Stimulated activated CD4-positive, alpha-beta T cell treated with anti-CD3 and anti-CD28 coated beads, Interleukin-1b, Interleukin-23, amount 100 ng/mL, for 1 hour (primary cell): Measurements from ENCODE around the gene ACOT11.

Source experiments
- DNase-seq, 2 donors: peaks; one replicate each; pipeline ENCODE4 v3.0.0-alpha.2; 2020; ENCODE audit warnings: low read depth in 2 of 2

ACOT11 gene

DNA sequence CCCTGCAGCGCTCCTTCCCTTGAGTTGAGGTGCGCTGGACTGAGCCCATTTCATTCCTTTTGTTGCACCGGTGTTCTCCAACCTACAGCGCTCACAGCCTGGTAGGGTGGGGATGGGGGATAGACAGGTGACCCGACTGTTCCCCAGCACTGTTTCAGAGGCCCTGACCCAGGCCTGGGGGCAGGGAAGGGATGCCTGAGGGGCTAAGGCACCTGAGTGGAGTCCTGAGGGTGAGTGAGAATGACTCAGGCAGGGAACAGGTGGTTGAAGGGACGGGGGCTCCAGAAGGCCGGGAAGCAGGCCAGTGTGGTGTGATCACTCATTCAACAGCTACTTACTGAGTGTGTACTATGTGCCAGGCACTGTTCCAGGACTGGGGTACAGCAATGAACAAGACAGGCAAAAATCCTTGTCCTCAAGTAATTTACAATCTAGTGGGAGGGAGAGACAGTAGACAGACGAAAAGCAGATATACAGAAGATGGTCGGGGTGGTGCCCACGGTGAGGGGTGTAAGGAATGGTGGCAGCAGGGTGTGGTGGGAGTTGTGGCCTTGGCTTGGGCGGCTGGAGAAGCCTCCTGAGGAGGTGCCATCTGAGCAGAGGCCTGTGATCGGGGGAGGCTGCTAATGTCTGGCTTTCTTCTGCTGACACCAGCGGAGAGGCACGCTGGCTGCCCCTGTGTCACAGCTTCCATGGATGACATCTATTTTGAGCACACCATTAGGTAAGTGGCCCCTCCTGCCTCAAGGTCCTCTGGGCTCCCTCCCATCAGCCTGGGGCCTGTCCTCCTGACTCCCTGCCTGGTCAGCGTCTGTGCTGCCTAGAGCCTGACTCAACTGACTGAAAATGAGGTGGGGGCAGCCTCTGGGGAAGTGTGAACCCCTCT is 37.4 kb downstream of the ACOT11 start:
- DNase-seq = no peak

DNA sequence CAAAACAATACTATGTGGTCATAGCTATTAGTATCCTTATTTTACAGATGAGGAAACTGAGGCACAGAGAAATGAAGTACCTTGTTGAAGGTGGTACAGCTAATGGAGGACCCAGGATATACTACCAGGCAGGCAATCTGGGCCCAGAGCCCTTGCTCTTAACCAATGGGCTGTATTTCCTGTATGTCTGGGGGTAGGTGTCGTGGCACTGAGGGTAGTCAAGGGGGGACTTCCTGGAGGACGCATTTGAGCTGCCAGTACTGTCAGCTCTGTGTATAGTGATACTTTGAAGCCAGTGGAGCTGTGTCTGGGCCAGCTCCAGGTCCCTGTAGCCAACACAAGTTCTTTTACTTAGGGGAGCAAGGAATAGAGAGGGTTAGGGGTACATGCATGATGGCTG is 40.3 kb downstream of the ACOT11 start:
- DNase-seq = no peak

DNA sequence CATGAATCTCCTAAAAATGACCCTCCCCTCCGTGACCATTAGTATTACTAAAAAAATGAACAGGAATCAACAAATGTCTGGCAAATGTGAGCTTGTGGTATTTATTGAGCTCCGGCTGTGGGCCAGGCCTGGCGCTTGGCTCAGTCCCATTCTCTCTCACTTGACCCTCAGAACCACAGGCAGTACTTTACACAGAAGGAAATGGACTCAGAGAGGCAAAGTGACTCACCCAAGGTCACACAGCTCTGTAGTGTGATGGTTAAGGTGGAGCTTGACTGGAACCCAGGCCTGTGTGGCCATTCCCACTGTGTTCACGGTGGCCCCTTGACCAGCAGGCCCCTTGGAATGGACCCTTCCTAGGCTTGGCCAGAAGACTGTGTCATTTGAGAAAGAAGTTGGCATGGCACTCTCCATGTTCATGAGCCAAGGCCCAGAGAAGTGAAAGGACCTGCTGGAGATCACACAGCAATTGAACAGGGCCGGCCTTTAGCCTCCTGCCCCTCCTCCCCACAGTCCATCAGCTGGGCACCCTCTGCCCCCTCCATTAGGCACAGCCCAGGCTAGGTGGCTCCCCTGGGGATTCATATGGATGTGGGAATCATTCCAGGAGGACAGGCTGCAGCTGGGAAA is 43.2 kb downstream of the ACOT11 start:
- DNase-seq = no peak

DNA sequence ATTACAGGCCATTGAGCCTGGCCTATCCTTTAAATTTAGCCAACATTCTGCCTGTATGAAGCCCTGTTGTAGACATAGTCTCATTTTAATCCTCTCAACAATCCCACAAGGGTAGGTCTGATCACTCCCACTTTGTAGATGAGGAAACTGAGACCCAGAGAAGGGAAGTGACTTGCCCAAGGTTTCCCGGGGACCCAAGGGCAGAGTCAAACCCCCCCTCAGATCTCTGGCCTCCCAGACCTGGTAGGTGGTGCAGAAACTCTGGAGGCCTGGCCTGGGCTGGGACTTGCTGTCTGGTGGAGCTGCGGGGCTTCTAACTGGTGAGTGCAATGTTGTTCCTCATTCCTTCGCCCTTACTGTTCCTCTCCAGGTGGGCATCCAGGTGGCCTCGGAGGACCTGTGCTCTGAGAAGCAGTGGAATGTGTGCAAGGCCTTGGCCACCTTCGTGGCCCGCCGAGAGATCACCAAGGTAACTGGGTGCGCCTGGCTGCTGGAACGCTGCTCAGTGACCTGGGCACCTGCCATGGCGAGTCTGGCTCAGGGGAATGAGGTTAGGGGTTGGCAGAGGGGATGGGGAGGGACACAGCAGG is 45.6 kb downstream of the ACOT11 start:
- no peak for DNase-seq

DNA sequence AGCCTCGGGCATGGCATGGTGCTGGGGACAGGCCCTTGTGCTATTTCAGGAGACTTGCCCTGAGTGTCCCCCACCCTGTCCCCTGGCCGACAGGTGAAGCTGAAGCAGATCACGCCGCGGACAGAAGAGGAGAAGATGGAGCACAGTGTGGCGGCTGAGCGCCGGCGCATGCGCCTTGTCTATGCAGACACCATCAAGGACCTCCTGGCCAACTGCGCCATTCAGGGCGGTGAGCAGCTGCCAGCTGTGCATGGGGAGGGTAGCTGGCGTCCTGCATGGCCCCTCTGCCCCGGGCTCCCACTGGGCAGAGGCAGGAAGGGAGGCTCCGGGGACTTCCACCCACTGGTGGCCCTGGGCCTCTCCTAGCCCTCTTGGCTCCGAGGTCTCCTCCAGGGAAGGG is 46.4 kb downstream of the ACOT11 start:
- no peak for DNase-seq

DNA sequence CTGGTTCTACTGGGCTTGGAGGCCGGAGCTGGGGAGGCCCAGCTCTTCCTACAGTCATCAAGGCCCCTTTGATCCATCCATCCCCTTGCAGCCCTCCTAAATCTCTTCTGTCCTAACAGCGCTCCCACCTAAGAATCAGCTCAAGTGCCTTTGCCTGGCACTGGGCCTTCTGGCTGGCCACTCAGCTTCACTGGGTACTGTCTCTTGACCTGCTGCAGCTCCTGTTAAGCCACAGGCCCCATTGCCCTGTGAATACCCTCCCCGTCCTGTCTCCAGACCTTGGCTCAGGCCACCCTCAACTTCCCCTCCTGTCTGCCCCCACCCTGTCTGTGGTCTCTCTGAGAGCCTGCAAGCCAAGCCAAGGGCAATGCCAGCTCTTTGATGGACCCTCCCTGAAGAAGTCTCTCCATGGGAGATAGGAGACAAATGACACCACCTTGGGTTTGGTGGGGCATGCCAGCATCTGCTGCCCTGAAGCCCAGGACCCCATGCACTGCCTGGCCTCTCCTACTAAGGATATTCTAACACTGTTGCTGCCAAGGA is 48.0 kb downstream of the ACOT11 start:
- DNase-seq = no peak

DNA sequence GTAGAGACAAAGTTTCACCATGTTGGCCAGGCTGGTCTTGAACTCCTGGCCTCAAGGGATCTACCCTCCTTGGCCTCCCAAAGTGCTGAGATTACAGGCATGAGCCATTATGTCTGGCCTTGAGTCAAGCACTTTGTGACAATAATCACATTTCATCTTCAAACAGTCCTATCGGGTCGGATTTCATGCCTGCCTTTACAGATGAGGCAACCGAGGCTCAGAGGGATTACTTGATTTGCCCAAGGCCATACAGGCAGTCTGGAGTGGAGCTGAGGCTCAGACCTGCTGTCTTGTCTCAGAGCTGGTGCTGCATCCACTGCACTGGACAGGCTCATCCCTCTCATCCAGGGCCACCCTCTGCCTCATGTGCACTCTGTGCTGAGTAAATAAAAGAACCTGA is 48.7 kb downstream of the ACOT11 start:
- DNase-seq = no peak

DNA sequence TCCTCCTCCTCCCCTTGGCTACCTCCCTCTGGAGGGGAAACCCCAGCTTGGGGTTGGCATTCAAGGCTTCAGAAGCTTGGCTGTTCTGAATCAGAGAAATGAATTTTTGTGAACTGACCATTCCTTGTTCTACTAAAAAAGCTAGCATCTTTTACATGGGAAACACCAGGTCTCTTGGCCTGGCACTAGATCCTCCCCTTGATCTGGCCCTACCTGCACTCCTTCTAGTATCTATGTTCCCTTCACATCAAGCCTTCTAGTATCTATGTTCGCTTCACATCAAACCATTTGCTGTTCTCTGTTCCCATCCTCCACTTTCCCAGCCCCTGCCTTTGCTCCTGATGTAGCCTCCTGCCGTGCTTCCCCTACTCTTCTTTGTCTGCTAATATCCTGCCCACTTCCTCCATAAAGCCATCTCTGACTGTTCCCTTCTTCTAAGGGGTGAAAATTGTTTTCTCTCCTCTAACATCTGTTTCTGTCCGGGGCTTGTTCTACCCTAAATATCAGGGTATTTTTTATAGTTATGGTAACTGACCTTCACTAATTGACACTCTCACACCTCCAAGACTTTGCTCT is 49.5 kb downstream of the ACOT11 start:
- DNase-seq = no peak

DNA sequence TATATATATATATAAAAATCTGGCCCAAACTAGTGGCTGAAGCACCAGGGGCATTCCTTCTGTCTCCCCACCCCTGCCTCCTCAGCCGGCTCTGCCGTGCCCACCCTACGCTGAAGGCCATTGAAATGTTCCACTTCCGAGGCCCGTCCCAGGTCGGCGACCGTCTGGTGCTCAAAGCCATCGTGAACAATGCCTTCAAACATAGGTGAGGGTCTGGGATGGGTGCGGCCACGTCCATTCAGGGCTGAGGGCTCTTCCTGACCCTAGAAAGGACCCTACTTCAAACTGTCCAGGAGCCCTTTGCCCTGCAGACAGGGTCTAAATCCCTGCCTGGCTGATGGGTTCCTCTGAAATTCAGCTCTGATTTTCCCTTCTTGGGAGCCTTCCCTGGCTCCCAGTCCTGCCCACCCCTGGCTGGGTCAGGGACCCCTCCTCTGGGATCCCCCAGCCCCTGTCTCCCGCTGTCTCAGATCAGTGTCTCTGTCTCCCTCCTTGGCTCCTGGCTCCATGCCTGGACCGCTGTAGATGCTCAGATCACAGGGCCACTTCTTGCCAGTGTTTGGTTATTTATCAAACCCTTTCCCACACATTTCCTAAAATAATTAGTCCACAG is 51.3 kb downstream of the ACOT11 start:
- no peak for DNase-seq

DNA sequence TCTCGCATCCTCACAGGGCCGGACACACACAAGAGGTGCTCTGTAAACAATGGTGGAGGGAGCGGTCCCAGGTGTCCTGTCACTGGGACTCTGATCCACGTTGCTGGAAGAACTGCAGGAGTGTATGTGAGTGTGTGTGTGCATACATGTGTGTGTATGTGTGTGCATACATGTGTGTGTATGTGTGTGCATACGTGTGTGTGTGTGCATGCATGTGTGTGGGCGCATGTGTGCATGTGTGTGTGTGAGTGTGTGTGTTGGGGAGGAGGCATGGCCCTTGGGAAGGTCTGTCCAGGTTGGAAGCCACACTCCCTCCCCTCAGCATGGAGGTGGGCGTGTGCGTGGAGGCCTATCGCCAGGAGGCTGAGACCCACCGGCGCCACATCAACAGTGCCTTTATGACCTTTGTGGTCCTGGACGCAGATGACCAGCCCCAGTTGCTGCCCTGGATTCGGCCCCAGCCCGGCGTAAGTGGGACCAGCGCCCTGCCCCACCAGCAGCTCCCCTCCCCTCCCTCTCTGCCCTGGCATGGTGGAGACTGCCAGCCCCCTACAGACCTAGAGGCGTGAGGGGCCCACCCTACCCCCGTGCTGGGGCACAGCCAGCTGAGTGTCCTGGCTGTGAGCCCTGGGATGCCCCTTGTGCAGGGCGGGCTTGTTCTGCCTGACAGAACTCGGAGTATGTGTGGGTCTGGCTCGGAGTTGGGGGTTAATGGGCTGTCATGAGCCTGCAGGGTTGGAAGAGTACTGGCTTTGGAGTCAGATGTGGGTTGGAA is 53.1 kb downstream of the ACOT11 start:
- DNase-seq = no peak

DNA sequence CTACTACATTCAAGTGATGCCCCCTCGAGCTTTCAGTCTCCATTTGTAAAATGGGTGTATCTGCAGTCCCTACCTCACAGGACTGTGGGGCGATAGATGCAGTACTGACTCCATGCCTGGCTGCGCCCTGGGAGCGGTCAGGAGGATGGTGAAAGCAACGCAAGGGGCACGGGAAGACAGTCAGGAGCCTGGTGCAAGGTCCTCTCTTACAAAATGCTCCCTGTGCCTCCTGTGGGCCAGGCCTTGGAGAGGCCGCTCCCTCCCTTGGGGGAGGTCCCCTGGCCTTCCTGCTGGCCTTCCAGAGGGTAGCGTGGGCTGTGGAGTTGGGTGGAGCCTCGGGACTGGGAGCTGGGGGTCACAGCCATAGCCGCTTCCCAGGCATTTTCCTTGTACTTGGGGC is 53.7 kb downstream of the ACOT11 start:
- no peak for DNase-seq

DNA sequence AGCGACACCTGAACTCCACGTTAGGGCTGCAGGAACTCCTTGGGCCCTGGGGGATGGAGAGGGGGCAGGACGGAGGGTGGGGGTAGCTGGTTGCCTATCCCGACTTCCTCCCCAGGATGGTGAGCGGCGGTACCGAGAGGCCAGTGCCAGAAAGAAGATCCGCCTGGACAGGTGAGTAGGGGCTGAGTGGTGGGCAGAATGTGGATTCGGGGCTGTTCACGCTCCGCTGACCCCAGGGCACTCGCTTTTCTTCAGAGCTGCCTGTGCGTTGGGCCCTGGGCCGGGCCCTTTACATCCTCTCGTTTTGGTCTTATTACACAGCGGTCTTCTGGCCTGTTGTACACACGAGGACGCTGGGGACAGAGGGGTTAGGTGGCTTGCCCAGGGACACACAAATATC is 54.5 kb downstream of the ACOT11 start:
- no peak for DNase-seq

DNA sequence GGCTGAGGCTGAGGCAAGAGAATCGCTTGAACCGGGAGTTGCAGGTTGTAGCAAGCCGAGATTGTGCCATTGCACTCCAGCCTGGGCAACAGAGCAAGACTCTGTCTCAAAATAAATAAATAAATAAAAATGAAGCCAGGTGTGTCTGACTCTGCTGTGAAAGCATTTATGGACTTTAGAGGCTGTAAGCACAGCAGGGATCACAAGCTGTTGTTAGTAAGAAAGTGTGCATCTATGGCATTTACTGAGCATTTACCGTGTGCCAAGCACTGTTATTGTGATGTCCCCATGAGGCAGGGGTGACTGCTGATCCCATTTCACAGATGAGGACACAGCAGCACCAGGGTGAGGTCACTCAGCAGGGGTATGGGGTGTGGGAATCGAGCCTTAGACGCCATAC is 55.2 kb downstream of the ACOT11 start:
- DNase-seq = no peak

DNA sequence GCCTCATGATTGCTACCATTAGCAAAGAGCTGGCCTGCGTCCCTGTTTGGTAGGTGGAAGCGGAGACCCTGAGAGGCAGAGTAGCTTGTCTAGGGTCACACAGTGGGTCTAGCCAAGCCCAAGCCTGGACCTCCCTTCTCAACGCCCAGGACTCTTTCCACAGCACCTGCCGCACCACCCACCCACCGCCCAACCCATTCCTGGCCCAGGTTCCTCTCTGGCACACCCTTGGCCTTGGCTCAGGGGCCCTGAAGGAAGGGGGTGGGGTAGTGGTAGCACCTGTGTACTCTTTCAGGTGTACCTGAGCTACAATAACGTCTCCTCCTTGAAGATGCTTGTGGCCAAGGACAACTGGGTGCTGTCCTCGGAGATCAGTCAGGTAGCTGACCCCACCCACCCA is 56.0 kb downstream of the ACOT11 start:
- no peak for DNase-seq

DNA sequence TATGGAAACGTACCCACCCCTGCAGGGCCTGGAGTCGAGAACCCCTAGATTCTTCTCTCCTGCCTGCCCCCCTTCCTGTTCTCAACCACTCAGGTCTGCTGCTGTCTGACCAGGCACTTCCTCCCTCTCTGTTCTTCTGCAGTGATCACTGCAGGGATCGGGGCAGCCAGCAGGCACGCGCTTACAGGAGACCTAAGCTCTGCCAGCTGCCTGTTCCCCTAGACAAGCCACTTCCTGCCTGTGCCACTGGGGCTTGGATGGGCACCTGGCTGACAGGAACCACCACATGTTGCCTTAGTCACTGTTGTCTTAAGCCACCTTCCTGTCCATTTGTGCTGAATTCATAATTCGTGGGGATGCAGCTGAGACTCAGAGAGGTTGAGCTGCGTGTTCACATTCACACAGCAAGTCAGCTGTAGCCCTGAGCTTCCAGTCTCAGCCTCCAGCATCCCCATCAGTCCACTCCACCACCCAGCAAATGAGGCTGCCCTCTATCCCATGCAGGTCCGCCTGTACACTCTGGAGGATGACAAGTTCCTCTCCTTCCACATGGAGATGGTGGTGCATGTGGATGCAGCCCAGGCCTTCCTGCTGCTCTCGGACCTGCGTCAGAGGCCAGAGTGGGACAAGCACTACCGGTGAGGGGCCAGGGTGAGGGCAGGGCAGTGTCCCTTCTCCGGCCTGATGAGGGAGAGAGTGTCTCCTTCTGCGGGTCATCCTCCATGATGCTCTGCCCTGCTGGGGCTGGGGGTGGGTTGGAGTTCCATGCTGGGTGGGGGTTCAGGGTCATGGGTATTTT is 56.7 kb downstream of the ACOT11 start:
- no peak for DNase-seq

DNA sequence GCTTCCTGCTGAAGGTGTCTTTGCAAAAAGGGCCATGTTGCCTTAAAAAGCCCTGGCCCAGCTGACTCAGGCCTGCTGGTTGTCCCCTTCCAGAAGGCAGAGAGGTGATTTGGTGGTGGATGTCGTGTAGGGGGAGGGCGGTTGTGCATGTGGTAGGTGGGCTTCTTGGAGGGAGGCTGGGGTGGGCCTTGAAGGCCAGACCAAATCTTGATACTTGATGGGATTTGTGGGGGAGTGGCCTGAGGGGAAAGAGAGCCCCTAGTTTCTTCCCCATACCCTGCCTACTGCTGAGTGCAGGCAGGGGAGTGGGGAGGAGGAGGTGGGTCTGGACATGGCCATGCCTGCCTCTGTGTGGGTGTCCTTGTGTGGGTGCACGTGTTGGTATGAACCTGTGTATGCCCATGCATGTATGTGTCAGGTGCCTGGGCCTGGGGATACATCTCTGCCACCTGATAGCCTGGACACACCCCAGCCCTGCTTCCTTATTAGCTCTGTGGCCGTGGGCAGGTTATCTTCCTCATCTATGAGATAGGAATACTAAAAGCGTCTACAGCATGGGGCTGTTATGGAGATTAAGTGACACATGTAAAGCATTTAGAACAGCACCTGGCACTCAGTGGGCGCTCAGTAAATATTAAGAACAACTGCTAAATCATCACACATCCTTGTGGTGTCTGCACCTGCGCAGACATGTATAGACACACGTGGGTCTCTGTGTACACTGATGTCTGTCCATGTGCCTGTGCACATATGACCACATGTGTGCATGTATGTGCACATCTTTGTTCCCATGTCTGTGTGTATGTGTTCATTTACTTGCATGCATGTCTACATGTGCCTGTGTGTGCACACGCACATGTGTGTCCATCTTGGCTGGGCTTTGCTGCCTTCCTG is 58.3 kb downstream of the ACOT11 start:
- no peak for DNase-seq

DNA sequence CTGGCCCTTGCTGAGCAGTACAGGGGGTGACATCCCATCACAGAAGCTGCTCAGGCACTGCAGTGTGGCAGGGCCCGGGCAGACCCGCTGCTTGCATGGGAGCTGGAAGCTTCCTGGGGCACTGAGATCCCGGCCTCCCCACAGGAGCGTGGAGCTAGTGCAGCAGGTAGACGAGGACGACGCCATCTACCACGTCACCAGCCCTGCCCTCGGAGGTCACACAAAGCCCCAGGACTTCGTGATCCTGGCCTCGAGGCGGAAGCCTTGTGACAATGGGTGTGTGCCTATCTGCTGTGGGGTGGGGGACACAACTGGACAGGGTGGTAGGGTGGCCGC is 58.9 kb downstream of the ACOT11 start:
- no peak for DNase-seq

DNA sequence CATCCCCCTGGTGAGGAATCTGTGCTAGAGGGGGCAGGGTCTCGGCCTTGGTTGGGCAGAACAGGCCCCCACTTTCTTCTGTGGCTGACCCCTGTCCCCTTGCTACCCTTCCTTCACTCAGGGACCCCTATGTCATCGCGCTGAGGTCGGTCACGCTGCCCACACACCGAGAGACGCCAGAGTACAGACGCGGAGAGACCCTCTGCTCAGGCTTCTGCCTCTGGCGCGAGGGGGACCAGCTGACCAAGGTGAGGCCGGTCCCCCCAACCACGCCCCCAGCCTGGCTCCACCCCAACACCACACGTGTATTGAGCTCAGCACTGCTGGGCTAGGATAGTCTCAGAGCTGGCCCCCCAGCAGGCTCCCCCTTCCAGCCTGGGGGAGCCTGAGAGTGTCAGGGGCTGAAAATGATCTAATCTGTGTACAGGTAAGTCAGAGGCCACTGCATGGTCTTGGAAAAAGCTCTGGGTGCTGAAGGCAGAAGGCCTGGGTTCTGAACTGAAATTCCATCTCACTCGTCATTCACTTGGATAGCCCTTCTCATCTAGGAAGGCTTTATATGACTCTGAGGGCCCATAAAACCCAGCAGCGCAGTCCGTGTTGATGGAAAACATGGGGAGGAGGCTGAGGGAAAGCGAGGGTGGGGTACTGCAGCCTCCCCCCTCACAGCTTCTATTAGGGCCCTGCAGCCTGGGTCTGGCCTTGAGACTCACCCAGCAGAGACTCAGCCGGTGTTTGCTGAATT is 60.0 kb downstream of the ACOT11 start:
- DNase-seq = no peak
